Measurements from ENCODE around the gene SMYD3.

The SMYD3 gene

GRCh38 chr1:246245541-246245940 is 261.5 kb downstream of the SMYD3 start:
- H3K27ac ChIP-seq = no peak overlapping the region
- peaks cover 0 to 10% (median 3%) of the 10 kb centered on the region in 11 experiments; a peak in 9 of 22 replicates for H3K9me3 ChIP-seq (replicated peaks in 1 of 11)
- H3K4me2 ChIP-seq = no peak overlapping the region
- H3K9ac ChIP-seq = no peak overlapping the region
- no peaks in the 10 kb centered on the region for H3K27me3 ChIP-seq
- no peaks in the 10 kb centered on the region for H3K36me3 ChIP-seq
- H3K4me3 ChIP-seq = no peak overlapping the region
- H3K4me1 ChIP-seq = peaks cover 0 to 6% (median 0%) of the 10 kb centered on the region in 10 experiments; a peak in 4 of 20 replicates
- H4K20me1 ChIP-seq = no peaks in the 10 kb centered on the region
- TF ChIP-seq Cebpa-rat (IDR thresholded peaks at IDR 0.05) = no peak

GRCh38 chr1:246232126-246232525 is 275.0 kb downstream of the SMYD3 start:
- Histone ChIP-seq H3K4me1 (no peaks in the 10 kb centered on the region), H3K9ac (no peak overlapping the region), H3K4me2 (no peak overlapping the region), H4K20me1 (no peaks in the 10 kb centered on the region), H3K36me3 (peaks cover 0 to 4% (median 0%) of the 10 kb centered on the region in 11 experiments; a peak in 2 of 22 replicates), H3K9me3 (replicated peaks in 1 of 11) (peaks cover 7 to 17% (median 12%) of the 10 kb centered on the region in 11 experiments; a peak in 19 of 22 replicates), H3K4me3 (no peak overlapping the region), H3K27me3 (no peaks in the 10 kb centered on the region), H3K27ac (no peak overlapping the region)
- TF ChIP-seq Cebpa-rat (IDR thresholded peaks at IDR 0.05) = no peak

GRCh38 chr1:246226041-246226440 is 281.0 kb downstream of the SMYD3 start:
- Histone ChIP-seq H3K9ac (no peak overlapping the region), H3K4me1 (no peaks in the 10 kb centered on the region), H3K27ac (no peak overlapping the region), H3K4me2 (no peak overlapping the region), H4K20me1 (no peaks in the 10 kb centered on the region), H3K9me3 (replicated peaks in 1 of 11) (peaks cover 13 to 25% (median 21%) of the 10 kb centered on the region in 11 experiments), H3K36me3 (peaks cover under 1 to 10% (median 8%) of the 10 kb centered on the region in 11 experiments; a peak in 17 of 22 replicates), H3K4me3 (no peak overlapping the region), H3K27me3 (no peaks in the 10 kb centered on the region)
- no peak for TF ChIP-seq Cebpa-rat (IDR thresholded peaks at IDR 0.05)

GRCh38 chr1:246221485-246222255 is 285.4 kb downstream of the SMYD3 start:
- Histone ChIP-seq H3K27me3 (no peaks in the 10 kb centered on the region), H3K36me3 (peaks cover 8 to 16% (median 15%) of the 10 kb centered on the region in 11 experiments; a peak in 18 of 22 replicates), H4K20me1 (no peaks in the 10 kb centered on the region), H3K27ac (no peak overlapping the region), H3K4me3 (peak overlapping the region in 2 of 10 experiments; percentile 8 to 18; a peak in 2 of 20 replicates), H3K4me1 (peaks cover 20 to 32% (median 26%) of the 10 kb centered on the region in 10 experiments), H3K4me2 (no peak overlapping the region), H3K9ac (no peak overlapping the region), H3K9me3 (replicated peaks in 1 of 11) (peaks cover 23 to 55% (median 30%) of the 10 kb centered on the region in 11 experiments)
- TF ChIP-seq Cebpa-rat (IDR thresholded peaks at IDR 0.05) = no peak

- no peaks in the 10 kb centered on the region for H3K27me3 ChIP-seq
- peaks cover 8 to 16% (median 15%) of the 10 kb centered on the region in 11 experiments; a peak in 18 of 22 replicates for H3K36me3 ChIP-seq
- TF ChIP-seq Cebpa-rat (IDR thresholded peaks at IDR 0.05) = no peak
- peak overlapping the region in 5 of 10 experiments; percentile 3 to 34 (median 32); a peak in 5 of 20 replicates for H3K4me3 ChIP-seq
- 0 out of 22 replicates have a peak overlapping the region, but pooled peaks of 1 of the 11 experiments have one; percentile 28 for H3K4me2 ChIP-seq
- no peak overlapping the region for H3K9ac ChIP-seq
- no peak overlapping the region for H3K27ac ChIP-seq
- peaks cover 25 to 65% (median 36%) of the 10 kb centered on the region in 11 experiments for H3K9me3 ChIP-seq (replicated peaks in 1 of 11)
- H3K4me1 ChIP-seq = peaks cover 22 to 43% (median 36%) of the 10 kb centered on the region in 10 experiments
- no peaks in the 10 kb centered on the region for H4K20me1 ChIP-seq
These were observed 286.5 kb downstream of the SMYD3 start for GRCh38 chr1:246220495-246221065.

- H3K27me3 ChIP-seq = no peaks in the 10 kb centered on the region
- no peak overlapping the region; a peak in 1 of 20 replicates for H3K4me3 ChIP-seq
- H3K9me3 ChIP-seq (replicated peaks in 1 of 11) = peaks cover 25 to 69% (median 38%) of the 10 kb centered on the region in 11 experiments
- H3K36me3 ChIP-seq = peaks cover 8 to 16% (median 15%) of the 10 kb centered on the region in 11 experiments; a peak in 18 of 22 replicates
- peaks cover 31 to 50% (median 43%) of the 10 kb centered on the region in 10 experiments for H3K4me1 ChIP-seq
- H3K27ac ChIP-seq = peak overlapping the region in 3 of 11 experiments; percentile 14 to 34 (median 18); a peak in 3 of 22 replicates
- H3K4me2 ChIP-seq = peak overlapping the region; percentile 49 to 77 (median 61); a peak in 21 of 22 replicates
- TF ChIP-seq Cebpa-rat (IDR thresholded peaks at IDR 0.05) = no peak
- H3K9ac ChIP-seq = no peak overlapping the region
- H4K20me1 ChIP-seq = no peaks in the 10 kb centered on the region
These were observed 287.5 kb downstream of the SMYD3 start for GRCh38 chr1:246219508-246220030.

GRCh38 chr1:246218686-246219085 is 288.4 kb downstream of the SMYD3 start:
- H3K4me3 ChIP-seq = no peak overlapping the region
- peaks cover 8 to 16% (median 15%) of the 10 kb centered on the region in 11 experiments; a peak in 18 of 22 replicates for H3K36me3 ChIP-seq
- peaks cover 25 to 71% (median 38%) of the 10 kb centered on the region in 11 experiments for H3K9me3 ChIP-seq (replicated peaks in 1 of 11)
- H3K9ac ChIP-seq = no peak overlapping the region
- peak overlapping the region in 10 of 11 experiments; percentile 49 to 77 (median 60); a peak in 17 of 22 replicates for H3K4me2 ChIP-seq
- TF ChIP-seq Cebpa-rat (IDR thresholded peaks at IDR 0.05) = no peak
- H3K27ac ChIP-seq = peak overlapping the region in 2 of 11 experiments; percentile 14 to 18; a peak in 2 of 22 replicates
- H4K20me1 ChIP-seq = no peaks in the 10 kb centered on the region
- peaks cover 33 to 59% (median 52%) of the 10 kb centered on the region in 10 experiments for H3K4me1 ChIP-seq
- no peaks in the 10 kb centered on the region for H3K27me3 ChIP-seq

- Histone ChIP-seq H3K4me2 (peak overlapping the region in 10 of 11 experiments; percentile 13 to 83 (median 53); a peak in 17 of 22 replicates), H3K4me3 (no peak overlapping the region; a peak in 1 of 20 replicates), H3K27ac (peak overlapping the region in 7 of 11 experiments; percentile 34 to 82 (median 62); a peak in 13 of 22 replicates), H3K27me3 (no peaks in the 10 kb centered on the region), H3K9ac (peak overlapping the region in 1 of 11 experiments; percentile 6; a peak in 1 of 22 replicates), H4K20me1 (no peaks in the 10 kb centered on the region), H3K4me1 (peaks cover 33 to 72% (median 63%) of the 10 kb centered on the region in 10 experiments), H3K9me3 (replicated peaks in 1 of 11) (peaks cover 17 to 67% (median 27%) of the 10 kb centered on the region in 11 experiments), H3K36me3 (peaks cover 8 to 16% (median 15%) of the 10 kb centered on the region in 11 experiments; a peak in 18 of 22 replicates)
- no peak for TF ChIP-seq Cebpa-rat (IDR thresholded peaks at IDR 0.05)
These were observed 290.2 kb downstream of the SMYD3 start for GRCh38 chr1:246216906-246217305.

Measured in BLaER1 treated with 17β-estradiol and CSF1 and Interleukin-3, amounts not matched to agents 10 nM and 100 nM (cell line).